ENCODE measurements around the gene HPS6. TPM values are rescaled to one million over a fixed set of nuclear protein-coding genes. Genes with fewer than 3 reads are reported as not detected.

The HPS6 gene
- total RNA-seq, 1 donor from 2014 or later: 20.1 TPM

- Mint-ChIP-seq H3K4me1 (ENCODE audit: low read depth) (peaks cover 20% of the 10 kb centered on the region), H3K9me3 (ENCODE audit: low read depth) (no peaks in the 10 kb centered on the region), H3K36me3 (ENCODE audit: low read depth) (peaks cover 1% of the 10 kb centered on the region), H3K27ac (ENCODE audit: unreplicated experiment) (peak overlapping the region; percentile 83), H3K4me3 (ENCODE audit: unreplicated experiment) (peak overlapping the region; percentile 81), H3K27me3 (ENCODE audit: low read depth) (no peaks in the 10 kb centered on the region)
- DNase-seq (ENCODE audit: low spot score): no peak
- TF ChIP-seq CTCF (IDR thresholded peaks at IDR 0.05): peak; percentile 15
Observed at GRCh38 chr10:102065561-102066398, 631 bp downstream of the HPS6 start.

DNA sequence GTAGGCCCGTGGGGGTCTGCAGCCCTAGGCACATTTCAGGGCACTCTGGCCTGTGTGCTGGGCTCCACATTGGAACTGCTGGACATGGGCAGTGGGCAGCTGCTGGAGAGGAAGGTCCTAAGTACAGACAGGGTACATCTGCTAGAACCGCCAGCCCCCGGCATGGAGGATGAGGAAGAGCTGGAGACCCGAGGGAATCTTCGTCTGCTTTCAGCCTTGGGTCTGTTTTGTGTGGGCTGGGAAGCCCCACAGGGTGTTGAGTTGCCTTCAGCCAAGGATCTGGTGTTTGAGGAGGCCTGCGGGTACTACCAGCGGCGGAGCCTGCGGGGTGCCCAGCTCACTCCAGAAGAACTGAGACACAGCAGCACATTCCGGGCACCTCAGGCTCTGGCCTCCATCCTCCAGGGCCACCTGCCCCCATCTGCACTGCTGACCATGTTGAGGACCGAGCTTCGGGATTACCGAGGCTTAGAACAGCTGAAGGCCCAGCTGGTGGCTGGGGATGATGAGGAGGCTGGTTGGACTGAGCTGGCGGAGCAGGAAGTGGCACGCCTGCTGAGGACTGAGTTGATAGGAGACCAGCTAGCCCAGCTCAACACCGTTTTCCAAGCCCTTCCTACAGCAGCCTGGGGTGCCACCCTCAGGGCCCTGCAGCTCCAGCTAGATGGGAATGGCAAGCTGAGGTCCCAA, 1.4 kb downstream of the HPS6 start:
- TF ChIP-seq CTCF (IDR thresholded peaks at IDR 0.05): no peak
- Mint-ChIP-seq H3K9me3 (ENCODE audit: low read depth) (no peaks in the 10 kb centered on the region), H3K27ac (ENCODE audit: unreplicated experiment) (no peak overlapping the region), H3K27me3 (ENCODE audit: low read depth) (no peaks in the 10 kb centered on the region), H3K36me3 (ENCODE audit: low read depth) (peaks cover 1% of the 10 kb centered on the region), H3K4me1 (ENCODE audit: low read depth) (peaks cover 20% of the 10 kb centered on the region), H3K4me3 (ENCODE audit: unreplicated experiment) (peak overlapping the region; percentile 81)
- DNase-seq (ENCODE audit: low spot score): no peak

- Mint-ChIP-seq H3K27me3 (ENCODE audit: low read depth) (no peaks in the 10 kb centered on the region), H3K4me3 (ENCODE audit: unreplicated experiment) (peak overlapping the region; percentile 42), H3K9me3 (ENCODE audit: low read depth) (no peaks in the 10 kb centered on the region), H3K36me3 (ENCODE audit: low read depth) (peaks cover 1% of the 10 kb centered on the region), H3K4me1 (ENCODE audit: low read depth) (peaks cover 20% of the 10 kb centered on the region), H3K27ac (ENCODE audit: unreplicated experiment) (no peak overlapping the region)
- no peak for TF ChIP-seq CTCF (IDR thresholded peaks at IDR 0.05)
- no peak for DNase-seq (ENCODE audit: low spot score)
Observed at GRCh38 chr10:102067091-102067916, 2.2 kb downstream of the HPS6 start.

DNA sequence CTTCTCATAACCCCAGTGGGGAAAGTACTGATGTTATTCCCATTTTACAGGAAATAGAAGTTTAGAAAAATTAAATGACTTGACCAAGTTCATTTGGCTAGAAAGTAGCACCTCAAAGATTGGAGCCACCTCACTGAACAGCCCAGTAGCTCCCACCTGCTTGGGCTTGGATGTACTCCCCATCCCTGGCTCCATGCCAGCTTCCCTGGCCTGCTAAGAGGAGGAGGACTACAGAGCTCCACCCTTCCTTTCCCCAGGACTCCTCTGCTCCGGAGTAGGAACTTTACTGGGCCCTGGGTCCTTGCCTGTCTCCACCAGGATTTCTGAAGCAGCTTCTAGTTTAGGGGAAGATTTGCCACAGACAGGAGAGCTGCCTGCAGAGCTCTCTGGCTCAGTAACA, 3.1 kb downstream of the HPS6 start:
- H3K27me3 Mint-ChIP-seq (ENCODE audit: low read depth): no peaks in the 10 kb centered on the region
- TF ChIP-seq CTCF (IDR thresholded peaks at IDR 0.05): no peak
- no peak overlapping the region for H3K27ac Mint-ChIP-seq (ENCODE audit: unreplicated experiment)
- H3K4me3 Mint-ChIP-seq (ENCODE audit: unreplicated experiment): no peak overlapping the region
- H3K4me1 Mint-ChIP-seq (ENCODE audit: low read depth): peaks cover 22% of the 10 kb centered on the region
- no peak for DNase-seq (ENCODE audit: low spot score)
- H3K36me3 Mint-ChIP-seq (ENCODE audit: low read depth): peaks cover 1% of the 10 kb centered on the region
- no peaks in the 10 kb centered on the region for H3K9me3 Mint-ChIP-seq (ENCODE audit: low read depth)

DNA sequence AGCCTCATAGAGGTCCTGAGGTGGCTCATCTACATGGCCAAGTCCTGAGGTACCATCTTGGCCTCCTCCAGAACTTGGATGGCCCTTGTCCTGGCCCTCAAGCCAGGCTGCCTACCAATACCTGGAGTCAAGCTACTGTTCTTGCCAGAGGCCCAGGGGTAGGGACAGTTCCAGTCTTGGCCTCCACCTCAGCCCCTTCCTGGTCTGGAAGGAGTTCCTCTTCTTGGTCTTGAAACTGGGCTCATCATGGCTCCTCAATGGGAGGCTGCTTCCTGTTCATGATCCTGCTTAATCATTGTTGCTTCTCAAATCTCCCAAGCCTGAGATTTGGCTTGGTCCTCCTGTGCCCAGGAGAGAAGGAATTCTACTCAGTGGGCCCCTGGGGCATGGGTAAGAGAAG, 3.9 kb downstream of the HPS6 start:
- Mint-ChIP-seq H3K9me3 (ENCODE audit: low read depth) (no peaks in the 10 kb centered on the region), H3K4me3 (ENCODE audit: unreplicated experiment) (no peak overlapping the region), H3K4me1 (ENCODE audit: low read depth) (peaks cover 22% of the 10 kb centered on the region), H3K27me3 (ENCODE audit: low read depth) (no peaks in the 10 kb centered on the region), H3K27ac (ENCODE audit: unreplicated experiment) (no peak overlapping the region), H3K36me3 (ENCODE audit: low read depth) (peaks cover 1% of the 10 kb centered on the region)
- no peak for TF ChIP-seq CTCF (IDR thresholded peaks at IDR 0.05)
- DNase-seq (ENCODE audit: low spot score): no peak

All from chondrocyte (in vitro differentiated cells).